ENCODE measurements around the gene AZIN2. TPM values are rescaled to one million over a fixed set of nuclear protein-coding genes. Genes with fewer than 3 reads are reported as not detected.

Gene AZIN2
- total and polyA plus RNA-seq, 2 of the 8 experiments (the other 6 are each of a cell fraction or from before 2014, with no cell fraction given) = 0.22 to 0.91 TPM

GRCh38 chr1:33092438-33092837, 11.5 kb downstream of the AZIN2 start:
- H3K27ac ChIP-seq (ENCODE audit: low read depth, low read length) = no peak overlapping the region
- ChIA-PET POLR2A (ENCODE audit: partially characterized antibody) (interaction anchor here (0.6 kb wide), 1 partner anchor 108 kb away, joined by 3 read pairs; no protein-coding TSS in a partner anchor), CTCF (ENCODE audit: partially characterized antibody) (interaction anchor here (0.8 to 3.0 kb wide), 11 partner anchors 9 to 276 kb away, joined by 3 to 11 read pairs (median 3); partner anchors contain the start of gene AZIN2)
- no peak overlapping the region for H3K56ac ChIP-seq (replicated peaks; ENCODE audit: insufficient read length, low read depth, low read length)
- H4K8ac ChIP-seq (ENCODE audit: extremely low read depth, insufficient read depth, low read length) = no peak overlapping the region
- H3K4me1 ChIP-seq (replicated peaks in 1 of 4; ENCODE audit: control insufficient read depth in 3 of 4, insufficient read depth in 4 of 4, low read length in 3 of 4) = no peaks in the 10 kb centered on the region
- 0 out of 2 replicates have a peak overlapping the region, but pooled peaks have one; percentile 14 for H3K18ac ChIP-seq (ENCODE audit: extremely low read depth, low read length)
- no peaks in the 10 kb centered on the region for H3K9me3 ChIP-seq (ENCODE audit: insufficient read depth in 2 of 2, low read depth in 1 of 2, low read length in 1 of 2)
- no peak overlapping the region for H4K91ac ChIP-seq (replicated peaks; ENCODE audit: insufficient read length, low read length)
- no peak overlapping the region for H3K4me2 ChIP-seq (ENCODE audit: insufficient read depth in 1 of 2, low read depth in 2 of 2, low read length in 2 of 2)
- H4K20me1 ChIP-seq (replicated peaks in 1 of 2; ENCODE audit: control insufficient read depth in 1 of 2, insufficient read depth in 2 of 2, low read length in 2 of 2) = no peaks in the 10 kb centered on the region
- H2BK20ac ChIP-seq (ENCODE audit: low read length) = no peak overlapping the region
- TF ChIP-seq HDAC2 (IDR thresholded peaks at IDR 0.05; ENCODE audit: borderline replicate concordance in 1 of 2, low read depth in 2 of 2, low read length in 2 of 2) = no peak
- TF ChIP-seq RAD21 (IDR thresholded peaks at IDR 0.05 in 1 of 2, conservative IDR thresholded peaks at IDR 0.05 in 1 of 2; ENCODE audit: low read depth in 2 of 2, low read length in 2 of 2) = no peak
- TF ChIP-seq SRF (IDR thresholded peaks at IDR 0.05; ENCODE audit: low read depth, low read length) = no peak
- no peak overlapping the region for H3K14ac ChIP-seq (ENCODE audit: insufficient read length)
- H3K9ac ChIP-seq (replicated peaks in 1 of 4; ENCODE audit: extremely low read depth in 1 of 4, low read depth in 3 of 4, low read length in 3 of 4) = no peak overlapping the region
- H3K23me2 ChIP-seq (ENCODE audit: low read depth, low read length) = no peaks in the 10 kb centered on the region
- no peaks in the 10 kb centered on the region for H3K36me3 ChIP-seq (ENCODE audit: control insufficient read depth in 2 of 4, insufficient read depth in 4 of 4, low read length in 3 of 4)
- H3K27me3 ChIP-seq (replicated peaks in 1 of 4; ENCODE audit: control insufficient read depth in 3 of 4, extremely low read depth in 1 of 4, insufficient read depth in 3 of 4, low read length in 3 of 4) = no peaks in the 10 kb centered on the region
- DNase-seq (ENCODE audit: low read depth in 1 of 2, low spot score in 2 of 2) (no peak), FAIRE-seq (no peak)
- H4K5ac ChIP-seq (ENCODE audit: insufficient read length, low read depth, low read length) = no peak overlapping the region
- H3K4ac ChIP-seq (replicated peaks; ENCODE audit: insufficient read length, low read depth, low read length) = no peak overlapping the region
- no peak overlapping the region for H2BK15ac ChIP-seq (ENCODE audit: low read length)
- H2BK120ac ChIP-seq (replicated peaks; ENCODE audit: low read depth, low read length) = no peak overlapping the region
- H2AK5ac ChIP-seq (ENCODE audit: low read depth, low read length) = no peak overlapping the region
- no peak overlapping the region for H2BK12ac ChIP-seq (ENCODE audit: low read depth, low read length)
- no peaks in the 10 kb centered on the region for H3K79me2 ChIP-seq (ENCODE audit: control insufficient read depth in 1 of 2, insufficient read depth in 2 of 2, low read length in 2 of 2)
- H2AFZ ChIP-seq (ENCODE audit: low read length) = no peak overlapping the region
- H3K79me1 ChIP-seq (ENCODE audit: low read depth, low read length) = no peaks in the 10 kb centered on the region
- no peak overlapping the region for H3K4me3 ChIP-seq (ENCODE audit: extremely low read depth in 1 of 4, insufficient read depth in 2 of 4, low read depth in 3 of 4, low read length in 4 of 4)
- H3K23ac ChIP-seq (ENCODE audit: insufficient read length) = no peak overlapping the region
- WGBS, 2 experiments (ENCODE audit: extremely low coverage in 1 of 2, insufficient coverage in 1 of 2, insufficient read length in 1 of 2, insufficient replicate concordance in 2 of 2, low coverage in 1 of 2, low lambda C conversion rate in 2 of 2, missing lambda C conversion rate in 1 of 2) = 83% methylated on average over 10 of the region's 10 CpGs; no CpG with 5 or more reads in 1 of the 2 experiments
- H2BK5ac ChIP-seq (ENCODE audit: low read depth, low read length) = no peak overlapping the region

Measured in H1 (cell line).